Cerebellar nuclear complex (tissue), 1 donor: Measurements from ENCODE around the gene FNTB.
A peak's percentile ranks its signal among the peaks of the same experiment; 100 is the strongest.

Experiments used
- DNase-seq, 2 experiments: peaks; one replicate each; lab custom pipeline; 2025; lab: John Stamatoyannopoulos, UW

The FNTB gene

DNA sequence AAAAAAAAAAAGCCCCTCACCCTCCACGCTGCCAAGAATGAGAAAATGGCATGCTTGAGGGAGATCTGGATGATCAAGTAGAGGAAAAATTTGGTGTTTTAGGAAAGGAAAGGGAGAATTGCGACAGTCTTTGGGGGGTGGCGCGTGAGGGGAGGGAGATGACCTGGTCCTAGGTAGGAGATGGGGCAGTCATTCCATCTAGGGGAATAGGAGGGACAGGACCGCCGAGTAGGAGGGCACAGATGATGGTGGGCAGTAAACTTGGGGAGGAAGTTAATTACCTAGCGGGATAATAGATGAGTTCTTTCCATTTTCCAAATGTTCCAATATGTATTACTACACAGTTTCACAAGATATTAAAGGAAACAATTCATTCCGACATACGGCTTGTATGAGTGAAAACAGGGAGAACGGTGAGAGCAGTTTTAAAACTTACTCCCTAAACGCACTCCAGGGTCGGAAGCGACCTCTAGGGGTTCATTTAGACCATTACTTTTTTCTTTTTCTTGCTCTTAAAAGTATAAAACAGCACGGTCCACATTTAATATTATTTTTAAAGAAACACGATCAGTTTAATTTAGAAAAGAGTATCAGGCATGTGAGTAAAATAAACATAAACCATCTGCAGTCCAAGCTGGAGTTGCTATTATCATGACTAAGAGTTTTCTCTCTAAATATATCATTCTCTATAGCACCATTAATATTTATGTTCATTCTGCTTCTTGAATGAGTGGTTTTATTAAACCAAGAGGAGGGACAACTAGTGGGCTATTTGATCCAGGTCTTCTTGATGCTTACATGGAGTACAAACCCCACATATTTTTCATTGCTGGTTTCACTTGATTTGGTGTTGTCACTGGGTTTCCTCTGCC is 3.0 kb upstream of the FNTB start:
- DNase-seq = peak in 1 of 2 experiments; percentile 34

DNA sequence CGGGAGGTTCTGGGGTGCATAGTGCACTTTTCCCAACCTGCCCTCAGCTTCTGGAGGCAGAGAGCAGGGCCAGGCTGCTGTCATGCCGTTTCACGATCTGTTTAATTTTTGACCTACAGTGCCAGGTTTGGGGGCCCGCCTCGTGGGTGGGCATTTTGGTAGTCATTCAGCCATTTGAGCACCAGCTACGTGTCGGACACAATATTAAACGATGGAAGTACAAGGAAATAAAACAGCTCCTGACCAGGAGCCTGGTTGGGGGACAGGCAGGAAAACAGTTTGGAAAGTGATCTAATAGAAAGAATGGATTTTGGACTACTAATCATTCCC is 708 bp downstream of the FNTB start:
- no peak for DNase-seq

- no peak for DNase-seq
Measured at GRCh38 chr14:64990296-64990695, 3.6 kb downstream of the FNTB start.

- no peak for DNase-seq
Measured at GRCh38 chr14:64990939-64991338, 4.2 kb downstream of the FNTB start.

GRCh38 chr14:64992328-64992885 is 5.7 kb downstream of the FNTB start:
- no peak for DNase-seq

DNA sequence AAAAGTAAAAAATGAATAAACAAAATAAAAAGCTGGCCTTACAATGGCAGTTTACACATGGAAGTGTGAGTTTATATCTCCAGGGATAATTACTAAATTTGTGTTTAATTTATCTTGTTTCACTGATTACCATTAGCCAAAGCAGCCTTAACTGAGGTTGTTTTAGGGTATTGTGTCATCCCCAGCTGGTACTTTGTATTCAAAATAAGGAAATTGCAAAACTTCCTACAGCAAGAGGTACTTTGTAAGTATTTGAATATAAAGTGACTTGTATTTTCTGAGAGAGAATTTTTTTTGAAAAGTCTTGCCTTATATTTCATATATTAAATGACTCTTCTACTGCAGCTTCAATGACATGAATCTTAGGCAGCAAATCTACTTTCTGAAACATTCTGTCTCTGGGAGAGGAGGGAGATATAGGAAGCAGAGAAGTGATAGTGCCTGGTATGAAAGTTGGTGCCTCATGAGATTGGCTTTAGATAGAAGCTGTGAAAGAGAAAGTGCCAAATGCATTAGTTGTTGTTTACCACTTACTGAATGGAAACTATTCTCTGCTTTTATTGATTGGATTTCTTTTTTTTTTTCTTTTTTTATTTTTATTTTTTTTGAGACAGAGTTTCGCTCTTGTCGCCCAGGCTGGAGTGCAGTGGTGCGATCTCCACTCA is 6.7 kb downstream of the FNTB start:
- DNase-seq = no peak

- no peak for DNase-seq
Measured at GRCh38 chr14:64994540-64994939, 7.8 kb downstream of the FNTB start.

- DNase-seq = no peak
Measured at GRCh38 chr14:64995291-64995690, 8.6 kb downstream of the FNTB start.

DNA sequence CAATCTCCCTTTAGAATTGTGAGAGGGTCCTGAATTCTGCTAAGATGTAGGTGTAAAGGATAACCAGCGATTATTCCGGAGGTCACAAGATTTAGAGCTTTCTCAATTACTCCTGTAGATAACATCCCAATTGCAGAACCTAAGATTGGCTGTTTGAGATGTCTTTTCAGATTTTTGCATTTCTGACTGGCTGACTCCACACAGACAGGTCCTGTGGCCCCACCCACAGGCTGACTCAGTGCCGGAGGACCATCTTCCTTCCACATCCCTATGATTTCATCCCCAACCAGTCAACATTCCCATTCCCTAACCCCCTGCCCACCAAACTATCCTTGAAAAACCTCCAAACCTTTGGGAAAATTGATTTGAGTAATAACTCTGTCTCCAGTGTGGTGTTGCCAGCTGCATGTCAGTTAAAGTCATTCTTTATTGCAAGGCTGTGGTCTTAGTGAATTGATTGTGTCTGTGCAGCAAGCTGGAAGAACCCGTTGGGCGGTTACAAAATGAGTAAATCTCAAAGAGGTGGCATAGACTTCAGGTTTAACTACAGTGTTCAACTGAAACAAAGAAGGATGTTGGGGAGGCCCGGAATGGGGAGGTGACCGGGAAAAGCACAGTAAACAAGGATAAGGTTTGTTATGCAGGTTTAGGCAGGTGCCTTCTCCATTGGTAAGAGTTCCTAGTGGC is 10.6 kb downstream of the FNTB start:
- no peak for DNase-seq

DNA sequence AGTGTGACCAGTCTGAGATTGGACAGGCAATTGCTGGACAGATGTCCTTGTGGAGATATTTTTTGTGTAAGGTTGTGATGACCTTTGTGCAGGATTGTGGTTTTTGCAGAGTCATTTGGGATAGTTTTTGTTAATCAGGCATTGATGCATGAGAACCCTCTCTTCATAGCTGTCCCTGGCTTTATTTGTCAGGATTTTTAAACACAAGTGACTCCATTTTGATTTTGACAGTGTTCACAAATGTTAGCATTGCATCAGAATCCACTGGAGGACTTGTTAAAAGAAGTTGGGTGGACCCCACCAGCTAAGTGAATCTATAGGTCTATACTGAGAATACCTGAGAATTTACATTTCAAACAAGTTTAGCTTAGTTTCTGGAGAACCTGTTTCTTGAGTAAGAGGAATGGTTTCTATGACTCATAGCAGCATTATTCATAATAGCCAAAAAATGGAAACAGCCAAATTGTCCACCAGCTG is 11.8 kb downstream of the FNTB start:
- DNase-seq = no peak

GRCh38 chr14:65000898-65001591 is 14.3 kb downstream of the FNTB start:
- no peak for DNase-seq

GRCh38 chr14:65001723-65002122 is 15.0 kb downstream of the FNTB start:
- DNase-seq = no peak

DNA sequence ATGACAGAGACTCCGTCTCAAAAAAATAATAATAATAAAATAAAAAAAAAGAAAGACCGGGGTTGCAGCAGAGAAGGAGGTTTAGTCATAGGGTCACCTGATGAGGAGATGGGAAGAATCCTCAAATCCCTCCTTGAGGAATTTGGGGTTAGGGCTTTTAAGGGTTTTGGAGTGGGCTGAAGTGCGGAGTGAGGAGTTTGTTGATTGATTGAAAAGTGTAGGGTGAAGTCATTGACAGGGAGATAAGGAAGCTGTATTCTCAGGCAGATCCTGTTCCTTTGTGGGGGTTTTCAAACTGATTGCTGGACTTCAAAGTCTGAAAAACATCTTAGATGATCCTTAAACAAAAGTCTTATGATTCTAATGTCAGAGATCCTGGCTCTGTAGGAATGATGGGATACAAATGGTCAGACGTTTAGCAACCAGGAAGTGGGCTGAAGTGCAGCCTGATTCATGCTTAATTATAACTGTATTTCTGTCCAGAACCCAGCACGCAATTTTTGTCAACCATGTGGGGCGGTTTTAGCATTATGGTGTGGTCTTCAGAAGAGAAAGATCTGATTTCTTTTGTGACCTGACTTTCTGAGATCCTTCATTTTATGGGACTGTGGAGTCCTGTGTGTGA is 16.0 kb downstream of the FNTB start:
- no peak for DNase-seq

DNA sequence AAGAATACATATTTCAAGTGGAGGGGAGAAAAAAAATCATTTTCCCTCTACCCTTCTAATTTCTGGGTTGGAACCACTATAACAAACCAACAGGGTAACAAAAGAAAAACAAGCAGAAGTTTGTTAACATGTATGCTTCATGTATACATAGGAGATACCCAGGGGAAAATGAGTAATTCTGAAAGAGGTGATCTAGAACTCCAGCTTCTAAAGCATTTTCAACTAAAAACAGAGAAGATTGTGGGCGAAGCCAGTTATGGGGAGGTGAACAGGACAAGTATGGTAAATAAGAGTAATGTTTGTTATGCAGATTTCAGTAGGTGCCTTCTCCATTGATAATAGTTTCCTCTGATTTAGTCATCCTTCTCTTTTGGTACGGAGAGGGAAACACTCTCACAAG is 16.7 kb downstream of the FNTB start:
- DNase-seq = no peak

GRCh38 chr14:65006261-65006721 is 19.6 kb downstream of the FNTB start:
- DNase-seq = no peak

- no peak for DNase-seq
Measured at GRCh38 chr14:65007202-65007601, 20.5 kb downstream of the FNTB start.

- no peak for DNase-seq
Measured at GRCh38 chr14:65010211-65010931, 23.7 kb downstream of the FNTB start.

- no peak for DNase-seq
Measured at GRCh38 chr14:65011538-65011937, 24.8 kb downstream of the FNTB start.

DNA sequence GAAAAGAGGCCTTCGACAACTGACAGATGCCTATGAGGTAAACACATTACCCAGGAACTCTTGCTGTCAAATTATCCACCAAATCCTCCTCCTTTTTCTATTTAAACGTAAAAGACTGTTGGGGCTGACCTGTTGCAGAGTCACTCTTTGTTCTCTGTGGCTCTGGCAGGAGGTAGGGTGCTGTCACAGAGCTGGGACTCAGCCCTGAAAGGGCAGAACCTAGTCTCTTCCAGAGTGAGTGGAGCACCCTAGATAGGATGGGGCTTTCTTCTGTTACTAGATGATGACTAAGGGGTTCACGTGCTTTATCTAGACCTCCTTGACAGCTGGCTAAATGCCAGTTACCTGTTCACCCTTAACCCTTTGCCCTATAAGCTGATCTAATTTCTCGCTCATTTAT is 25.7 kb downstream of the FNTB start:
- no peak for DNase-seq

- DNase-seq = peak; percentile 89 to 93
Measured at GRCh38 chr14:65015391-65015790, 28.7 kb downstream of the FNTB start.

- no peak for DNase-seq
Measured at GRCh38 chr14:65016471-65016870, 29.8 kb downstream of the FNTB start.
